CD4-positive, alpha-beta T cell treated with Interleukin-17A for 1 hour (primary cell): ENCODE results near the gene RUNX2.
A peak's percentile ranks its signal among the peaks of the same experiment; 100 is the strongest.

Experiments
- DNase-seq: peaks from one replicate; pipeline ENCODE4 v3.0.0-alpha.2; 2020

Gene RUNX2

DNA sequence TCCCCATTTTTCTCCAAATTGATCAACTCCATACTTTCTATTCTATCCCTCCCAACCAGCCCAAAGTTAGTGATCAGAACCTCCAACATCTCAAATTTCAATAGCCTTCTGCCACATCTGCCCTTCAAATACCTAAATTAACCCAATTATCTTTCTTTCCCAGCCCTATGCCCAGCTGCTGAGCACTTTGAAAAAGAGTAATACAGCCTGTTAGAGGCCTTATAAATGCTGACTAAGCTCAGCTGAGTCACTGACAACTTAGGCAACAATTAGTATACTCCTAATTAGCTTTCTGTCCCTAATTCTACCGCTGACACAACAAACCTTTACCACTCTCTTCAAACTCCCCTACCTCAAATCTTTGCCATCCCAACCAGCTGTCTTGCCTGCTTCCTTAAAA lies 23.5 kb downstream of the RUNX2 start:
- DNase-seq: no peak

DNA sequence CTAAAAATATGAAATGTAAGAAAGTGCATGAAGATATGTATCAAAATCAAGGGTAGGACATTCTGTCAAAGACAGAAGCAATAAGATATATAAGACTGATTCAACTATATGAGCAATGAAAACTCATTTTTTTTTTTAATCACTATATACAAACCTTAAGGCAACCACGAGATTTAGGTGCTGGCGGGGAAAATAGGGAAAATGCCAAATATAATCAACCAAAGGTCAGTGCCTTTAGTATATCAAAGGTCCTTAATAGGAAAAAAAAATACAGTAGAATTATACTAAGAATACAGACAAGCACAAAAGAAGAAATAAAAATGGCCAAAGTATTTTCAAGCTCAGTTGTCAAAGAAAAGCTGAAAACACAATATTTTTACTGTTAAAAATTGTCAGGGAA lies 25.5 kb downstream of the RUNX2 start:
- DNase-seq: no peak

DNA sequence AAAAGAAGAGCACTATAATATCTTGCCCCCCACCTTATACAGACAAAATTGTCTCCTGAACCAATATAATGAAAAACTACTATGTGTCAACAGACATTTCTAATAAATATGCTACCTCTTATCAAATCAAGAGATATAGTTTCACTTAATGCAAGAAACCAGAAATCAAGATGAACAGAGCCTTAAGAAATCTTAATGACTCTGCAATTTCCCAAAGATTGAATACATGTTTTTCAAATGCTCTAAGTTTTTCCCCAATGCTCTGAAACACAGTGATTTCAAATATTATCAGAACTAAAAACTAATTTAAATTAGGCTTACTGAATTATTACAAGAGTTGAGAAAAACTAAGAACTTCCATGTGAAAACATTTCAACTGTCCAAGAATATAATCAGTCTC lies 36.3 kb downstream of the RUNX2 start:
- DNase-seq: no peak

DNA sequence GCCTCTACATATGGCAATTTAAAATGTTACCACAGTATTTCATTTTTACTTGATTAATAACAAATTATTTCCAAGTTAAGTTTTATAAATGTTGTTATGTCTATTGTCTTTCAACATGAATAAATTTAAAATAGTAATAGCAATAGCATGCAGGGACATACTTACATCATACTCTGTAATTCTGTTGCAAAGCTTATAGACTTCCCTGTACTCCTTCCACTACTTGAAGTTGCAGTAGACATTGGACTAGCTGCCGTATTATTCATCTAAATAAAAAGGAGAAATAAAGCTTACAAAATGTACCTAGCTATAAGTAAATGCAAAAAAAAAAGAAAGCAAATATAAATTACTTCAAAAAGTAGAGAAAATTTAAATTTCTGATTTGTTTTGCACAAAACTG lies 36.9 kb downstream of the RUNX2 start:
- no peak for DNase-seq

DNA sequence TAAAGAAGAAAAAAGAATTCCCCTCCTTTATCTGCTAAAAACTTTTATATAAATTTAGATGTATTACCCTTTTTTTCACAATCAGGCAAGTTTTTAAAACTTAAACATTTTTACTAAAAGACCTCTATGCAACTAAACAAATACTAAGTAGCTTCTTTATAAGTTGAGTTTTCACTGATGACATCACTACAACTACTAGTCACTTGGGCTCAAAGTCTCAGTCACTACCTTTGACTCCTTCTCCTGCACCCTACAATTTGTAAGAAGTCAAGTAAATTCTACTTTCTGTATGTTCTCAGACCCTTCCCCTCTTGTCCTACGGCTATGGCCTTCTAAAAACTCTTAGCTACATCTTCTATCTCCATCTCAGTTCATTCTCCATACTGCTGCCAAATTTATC lies 38.4 kb downstream of the RUNX2 start:
- no peak for DNase-seq

DNA sequence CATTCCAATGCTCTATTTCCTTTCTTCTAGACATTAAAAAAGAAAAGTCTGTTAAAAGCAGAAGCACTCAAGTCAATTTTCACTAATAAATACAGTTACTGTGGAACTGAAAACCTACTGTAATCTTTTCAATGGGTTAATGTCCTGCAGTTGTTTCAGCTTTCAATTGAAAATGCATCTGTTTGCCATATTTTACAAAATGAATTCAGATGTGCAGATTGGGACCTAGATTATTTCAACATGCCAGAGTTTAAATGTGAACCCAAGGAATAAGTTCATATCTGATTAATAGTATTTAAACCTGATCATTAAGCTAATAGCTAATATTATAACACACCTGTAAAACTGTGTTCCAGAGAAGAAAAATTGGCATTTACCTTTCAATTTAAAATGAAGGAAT lies 39.9 kb downstream of the RUNX2 start:
- no peak for DNase-seq

DNA sequence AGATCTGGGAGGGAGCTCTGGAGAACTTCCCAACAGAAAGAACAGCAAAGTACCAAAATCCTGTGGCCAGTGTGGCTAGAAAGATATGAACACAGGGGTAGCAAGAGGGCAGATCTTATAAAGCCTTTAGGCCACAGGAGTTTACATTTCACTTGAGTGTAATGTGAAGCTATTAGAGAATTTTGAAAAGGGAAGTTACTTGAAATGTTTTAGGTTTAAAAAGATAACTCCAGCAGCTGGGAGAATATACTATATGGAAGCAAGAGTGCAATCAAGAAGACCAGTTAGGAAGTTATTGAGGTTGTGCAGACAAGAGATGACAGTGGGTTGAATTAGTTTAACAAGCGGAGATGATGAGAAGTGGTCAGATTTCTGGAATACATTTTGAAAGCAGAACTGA lies 41.7 kb downstream of the RUNX2 start:
- DNase-seq: no peak

DNA sequence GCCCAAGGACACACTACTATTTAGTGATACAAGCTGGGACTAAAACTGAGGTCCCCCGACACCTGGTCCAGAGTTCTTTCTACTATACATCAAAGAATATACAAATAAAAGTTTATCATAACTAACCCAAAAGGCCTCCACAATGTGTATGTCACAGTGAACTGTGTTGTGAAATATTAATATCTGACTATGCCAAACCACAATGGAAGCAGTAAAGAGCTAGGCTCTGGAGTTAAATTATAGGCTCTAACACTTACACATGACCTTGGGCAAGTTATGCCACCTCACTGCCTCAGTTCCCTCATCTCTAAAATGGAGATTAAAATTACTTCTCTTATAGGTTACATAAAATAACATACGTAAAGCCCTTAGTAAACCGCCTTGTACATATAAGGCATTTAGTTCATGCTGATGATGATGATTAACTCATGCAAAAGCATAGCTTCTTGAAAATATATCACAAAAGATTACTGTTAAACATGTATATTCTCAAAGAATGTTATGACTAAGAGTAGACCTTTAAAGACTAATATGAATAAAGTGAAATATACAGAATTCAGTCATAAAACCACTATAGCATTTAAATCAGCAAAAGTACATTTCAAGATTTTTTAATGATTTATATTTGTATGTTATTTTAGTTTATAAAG lies 43.9 kb downstream of the RUNX2 start:
- DNase-seq: no peak

DNA sequence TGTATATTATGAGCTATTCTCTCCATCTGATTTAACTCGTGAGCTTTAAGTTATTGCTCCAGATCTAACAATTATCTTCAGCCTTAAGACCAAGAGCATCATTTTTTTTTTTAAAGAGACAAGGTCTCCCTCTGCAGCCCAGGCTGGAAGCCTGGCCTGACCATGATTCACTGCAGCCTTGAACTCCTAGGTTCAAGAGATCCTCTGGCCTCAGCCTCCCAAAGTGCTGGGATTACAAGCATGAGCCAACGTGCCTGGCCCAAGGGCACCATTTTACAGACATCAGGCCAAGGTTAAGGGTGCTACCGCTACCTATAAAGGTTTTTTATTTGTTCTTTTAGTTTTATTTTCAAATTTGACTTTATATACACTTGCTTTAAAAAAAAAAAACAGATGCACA lies 47.3 kb downstream of the RUNX2 start:
- no peak for DNase-seq

DNA sequence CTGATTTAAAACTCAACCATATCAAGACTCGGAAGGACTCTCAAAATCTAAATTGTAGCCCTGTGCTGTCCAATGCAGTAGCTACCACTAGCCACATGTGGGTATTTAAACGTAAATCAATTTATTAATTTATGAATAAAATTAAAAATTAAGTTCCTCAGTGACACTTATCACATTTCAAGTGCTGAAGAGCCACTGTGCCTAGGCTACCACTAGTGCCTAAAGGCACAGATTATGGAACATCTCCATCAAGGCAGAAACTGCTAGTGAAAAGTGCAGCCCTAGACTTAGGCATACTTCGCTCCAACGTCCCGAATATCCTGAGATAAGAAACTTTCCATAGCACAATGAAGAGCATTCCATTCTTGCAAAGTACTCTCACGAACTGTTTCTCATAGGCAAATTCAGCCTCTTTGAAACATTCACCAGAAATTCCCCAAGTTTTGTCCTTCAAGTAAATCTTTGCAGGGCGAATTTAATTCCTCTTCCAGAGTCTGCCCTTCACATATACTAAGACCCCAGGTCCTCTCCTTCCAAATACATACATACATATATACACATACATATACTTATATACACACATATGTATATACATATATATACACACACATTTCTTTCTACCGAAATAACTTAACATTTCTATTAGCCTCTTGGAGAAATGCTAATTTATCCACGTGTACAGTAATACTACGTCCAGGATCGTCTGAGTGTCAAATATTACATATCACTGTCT lies 48.3 kb downstream of the RUNX2 start:
- no peak for DNase-seq

DNA sequence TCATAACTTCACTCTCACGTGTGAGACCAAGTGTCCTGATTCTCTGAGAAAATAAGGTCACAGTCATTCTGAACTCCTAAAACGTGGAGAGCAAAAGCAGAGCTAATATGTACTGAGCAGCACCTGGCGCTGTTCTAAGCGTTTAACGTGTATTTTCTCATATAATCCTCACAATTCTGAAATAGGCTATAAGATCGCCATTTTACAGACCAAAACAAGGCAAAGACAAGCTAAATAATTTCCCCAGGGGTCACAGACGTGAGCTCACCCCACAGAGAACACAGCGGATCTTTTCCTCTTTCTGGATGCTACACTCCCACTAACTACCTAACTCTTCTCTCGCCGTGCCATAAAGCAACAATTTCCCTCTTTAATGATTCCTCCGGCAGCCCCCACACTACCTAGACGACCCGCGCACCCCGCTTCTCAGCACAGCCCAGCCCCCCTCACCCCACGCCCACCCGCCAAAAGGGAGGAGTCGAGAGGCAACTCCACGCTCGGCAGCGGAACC lies 49.0 kb downstream of the RUNX2 start:
- no peak for DNase-seq

DNA sequence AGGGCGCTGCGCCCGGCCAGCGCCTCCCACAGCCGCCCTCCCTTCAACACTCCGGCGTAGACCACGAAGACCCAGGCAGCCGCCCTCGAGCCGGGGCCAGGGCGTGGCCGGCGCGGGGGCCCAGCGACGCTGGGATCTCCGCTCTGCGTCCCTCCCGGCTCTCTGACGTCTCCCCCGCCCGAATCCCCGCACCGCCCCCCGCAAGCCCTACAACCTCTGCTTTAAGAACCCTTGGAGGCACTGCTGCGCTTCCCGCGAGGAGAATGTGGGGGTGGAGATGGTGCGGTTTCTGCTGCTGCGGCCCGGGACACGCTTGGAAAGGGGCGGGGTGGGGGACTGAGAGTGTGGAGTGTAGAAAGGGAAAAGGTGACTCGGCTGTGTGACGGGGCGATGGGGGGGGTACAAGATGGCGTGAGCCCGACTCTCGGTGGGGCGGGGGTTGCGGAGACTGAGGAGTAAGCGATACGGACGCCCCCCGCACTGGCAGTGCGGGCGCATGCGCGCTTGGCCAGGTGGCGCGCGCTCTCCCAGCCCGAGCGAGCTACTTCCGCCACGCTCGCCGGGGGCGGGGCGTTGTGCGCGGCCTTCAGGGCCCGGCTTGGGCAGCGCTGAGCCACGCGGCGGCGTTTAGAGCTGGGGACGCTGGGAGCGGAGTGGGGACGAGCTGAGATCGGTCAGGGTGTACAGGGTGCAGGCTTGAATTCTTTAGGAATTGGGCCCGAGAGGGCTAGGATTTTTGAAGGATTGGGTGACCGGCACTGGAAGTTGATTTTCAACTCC lies 49.6 kb downstream of the RUNX2 start, which contains the start of gene SUPT3H:
Gene SUPT3H (minus strand): TSS at position 381 of the 780 bp plus-strand sequence.
- DNase-seq: peak; percentile 90

DNA sequence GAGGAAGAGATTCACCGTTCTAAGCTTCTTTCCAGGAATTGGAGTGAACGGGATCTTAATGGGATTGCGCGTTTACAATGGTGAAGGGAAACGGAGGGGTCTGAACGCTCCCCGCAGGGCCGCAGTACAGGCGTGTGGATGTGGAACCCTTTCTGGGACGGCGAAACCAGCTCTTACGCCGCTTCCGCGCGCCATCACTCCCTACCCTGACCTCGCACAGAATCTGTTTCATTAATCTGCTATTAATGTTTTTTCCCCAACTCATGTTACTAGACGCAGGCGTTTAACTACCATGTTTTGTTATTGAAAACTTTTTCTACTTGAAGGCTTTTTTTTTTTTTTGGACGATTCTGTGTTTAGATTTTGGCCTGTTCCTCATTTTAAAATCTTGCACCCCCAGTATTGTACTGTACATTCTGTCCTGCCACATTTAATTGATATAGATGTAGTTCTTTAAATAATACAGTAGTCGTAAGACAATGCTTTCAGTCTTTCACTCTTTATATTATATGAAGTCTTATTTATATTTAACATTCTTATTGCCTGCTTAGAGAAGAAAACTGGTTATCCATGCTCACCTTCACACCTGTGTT lies 50.3 kb downstream of the RUNX2 start:
- DNase-seq: no peak

DNA sequence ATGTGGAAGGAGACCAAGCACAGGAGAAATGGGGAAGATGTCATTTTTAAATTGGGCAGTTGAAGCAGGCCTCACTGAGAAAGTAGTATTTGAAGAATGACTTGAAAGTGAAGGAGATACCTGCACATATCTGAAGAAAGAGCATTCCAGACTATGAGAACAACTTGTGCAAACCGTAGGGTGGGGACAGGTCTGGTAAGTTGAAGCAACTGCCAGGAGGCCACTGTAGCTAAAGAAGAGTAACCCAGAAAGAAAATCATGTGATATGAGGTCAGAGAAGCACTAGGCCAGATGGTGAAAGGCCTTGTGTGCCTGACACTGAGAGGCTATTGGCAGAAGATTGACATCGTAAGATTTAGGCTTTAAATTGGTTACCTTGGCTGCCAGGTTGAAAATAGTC lies 54.3 kb downstream of the RUNX2 start:
- no peak for DNase-seq

DNA sequence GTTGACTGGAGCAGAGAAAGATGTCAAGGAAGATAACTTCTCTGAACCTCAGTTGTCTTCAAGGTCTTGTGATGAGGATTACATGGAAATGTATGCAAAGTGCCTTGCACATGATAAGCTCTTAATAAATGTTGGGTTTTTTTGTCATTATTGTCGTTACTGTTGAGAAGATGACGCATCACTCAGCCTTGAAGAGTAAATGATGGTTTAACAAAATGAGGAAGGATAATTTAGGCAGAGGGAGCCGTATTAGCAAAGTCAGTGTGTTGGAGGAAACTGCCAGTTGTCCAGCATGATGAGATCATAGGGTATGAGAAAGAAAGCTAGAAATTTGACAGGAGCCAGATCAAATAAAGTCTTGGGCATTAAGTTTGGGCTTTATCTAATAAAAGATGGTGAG lies 58.4 kb downstream of the RUNX2 start:
- no peak for DNase-seq

DNA sequence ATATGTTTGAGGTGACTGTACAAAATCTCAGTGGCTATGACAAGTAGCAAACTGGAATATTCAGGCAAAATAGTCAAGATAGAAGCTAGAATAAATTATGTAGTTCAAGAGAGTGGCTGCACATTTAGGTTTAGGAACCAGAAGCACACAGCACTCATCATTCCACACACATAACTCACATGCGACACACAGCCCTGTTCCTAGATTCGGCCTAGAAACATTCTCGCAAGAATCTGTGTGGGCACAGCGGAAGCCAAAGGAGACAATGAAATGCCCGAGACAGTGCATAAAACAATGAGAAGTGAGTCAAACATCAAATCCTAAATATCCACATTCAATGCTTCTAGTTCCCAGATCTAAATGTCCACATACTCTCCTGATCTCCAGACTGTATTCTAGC lies 59.1 kb downstream of the RUNX2 start:
- DNase-seq: no peak

DNA sequence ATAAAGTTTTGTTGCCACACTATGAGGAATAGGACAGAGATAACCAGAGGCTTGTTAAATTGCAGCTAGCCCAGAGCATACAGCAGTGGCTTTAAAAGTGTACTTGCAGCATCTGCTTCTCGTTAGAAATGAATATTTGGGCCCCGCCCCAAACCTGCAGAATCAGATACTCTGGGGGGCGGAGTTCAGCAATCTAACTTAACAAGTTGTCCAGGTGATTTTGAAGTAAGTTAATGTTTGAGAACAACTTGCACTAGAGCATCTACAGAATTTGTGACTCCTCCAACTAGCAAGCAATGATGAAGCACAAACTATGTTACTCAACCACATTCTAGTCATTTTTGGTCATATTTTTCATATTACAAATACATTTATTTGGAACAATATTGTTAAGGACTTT lies 60.2 kb downstream of the RUNX2 start:
- no peak for DNase-seq

DNA sequence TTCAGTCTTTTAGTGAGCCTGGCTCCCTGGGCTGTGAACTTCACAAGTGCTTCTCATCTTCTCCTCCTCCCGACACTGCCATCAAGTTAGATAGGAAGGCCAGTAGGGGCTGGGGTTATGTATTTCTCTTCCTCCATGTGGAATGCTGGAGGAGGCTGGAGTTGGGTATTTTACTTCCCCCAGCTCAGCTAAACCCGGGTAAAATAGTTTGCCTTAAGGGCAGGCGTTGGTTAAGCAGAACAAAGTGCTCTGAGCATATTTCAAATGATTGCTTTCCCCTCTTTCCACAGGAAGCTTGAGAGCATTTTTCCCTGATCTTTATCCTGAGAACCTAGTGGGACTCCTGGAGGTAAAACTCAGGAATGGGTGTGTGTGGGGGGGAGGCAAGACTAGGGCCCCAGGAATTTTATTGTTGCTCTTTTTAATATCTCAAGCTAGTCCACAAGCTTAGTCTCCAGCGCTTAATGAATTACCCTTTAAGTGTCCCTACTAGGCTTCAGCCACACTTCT lies 66.5 kb downstream of the RUNX2 start:
- no peak for DNase-seq

DNA sequence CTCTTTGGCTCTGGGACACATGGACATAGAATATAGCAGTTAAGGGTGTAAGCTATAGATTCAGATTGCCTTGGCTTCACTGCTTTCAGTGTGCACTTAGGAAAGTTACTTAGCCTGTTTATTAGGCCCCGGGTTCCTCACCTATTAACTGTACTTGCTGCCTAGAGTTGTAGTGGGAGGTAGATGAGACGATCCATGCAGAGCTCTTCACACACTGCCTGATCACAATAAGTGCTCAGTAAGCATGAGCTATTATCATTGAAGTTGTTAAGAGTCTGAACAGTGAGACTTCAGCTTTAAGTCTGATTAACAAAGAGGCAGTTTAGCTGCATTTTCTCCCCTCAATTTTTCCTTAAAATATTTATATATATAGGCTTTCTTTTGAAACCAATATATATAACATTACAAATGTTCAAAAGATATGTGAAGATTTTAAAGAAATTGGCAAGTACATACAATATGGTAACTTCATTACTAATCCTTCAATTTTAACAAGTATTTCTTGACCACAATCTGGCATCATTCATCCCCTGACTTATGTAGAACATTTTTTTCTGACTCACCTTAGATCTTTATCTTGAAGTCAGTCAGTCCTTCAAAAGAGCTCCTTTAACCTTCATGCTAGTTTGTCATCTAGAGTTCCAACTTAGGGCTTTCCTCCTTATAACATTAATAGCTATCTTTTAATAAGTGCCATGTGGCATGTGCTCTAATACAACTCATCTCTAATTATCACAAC lies 70.1 kb downstream of the RUNX2 start:
- no peak for DNase-seq

DNA sequence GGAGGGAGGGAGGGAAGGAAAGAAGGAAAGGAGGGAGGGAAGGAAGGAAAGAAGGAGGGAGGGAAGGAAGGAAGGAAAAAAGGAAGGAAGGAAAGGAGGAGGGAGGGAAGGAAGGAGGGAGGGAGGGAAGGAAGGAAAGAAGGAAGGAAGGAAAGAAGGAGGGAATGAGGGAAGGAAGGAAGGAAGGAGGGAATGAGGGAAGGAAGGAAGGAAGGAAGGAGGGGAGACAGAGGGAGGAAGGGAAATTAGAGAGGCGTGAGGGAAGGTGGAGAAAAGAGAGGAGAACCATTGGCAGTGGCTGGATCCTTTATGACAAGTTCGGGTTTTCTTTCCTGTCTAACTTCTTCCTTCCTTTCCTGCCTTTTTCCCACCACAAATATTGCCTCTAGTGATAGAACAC lies 71.9 kb downstream of the RUNX2 start:
- no peak for DNase-seq

DNA sequence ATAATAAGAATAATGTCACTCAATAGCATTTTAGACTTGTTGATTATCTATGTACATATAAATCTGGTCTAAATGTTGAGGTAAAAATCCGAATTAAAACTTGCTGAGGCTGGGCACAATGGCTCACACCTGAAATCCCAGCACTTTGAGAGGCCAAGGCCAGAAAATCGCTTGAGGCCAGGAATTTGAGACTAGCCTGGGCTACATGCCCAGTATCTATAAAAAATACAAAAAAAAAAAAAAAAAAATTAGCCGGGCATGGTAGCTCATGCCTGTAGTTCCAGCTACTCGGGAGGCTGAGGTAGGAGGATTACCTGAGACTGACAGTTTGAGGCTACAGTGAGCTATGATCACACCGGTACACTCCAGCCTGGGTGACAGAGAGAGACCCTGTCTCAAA lies 83.8 kb downstream of the RUNX2 start:
- no peak for DNase-seq

DNA sequence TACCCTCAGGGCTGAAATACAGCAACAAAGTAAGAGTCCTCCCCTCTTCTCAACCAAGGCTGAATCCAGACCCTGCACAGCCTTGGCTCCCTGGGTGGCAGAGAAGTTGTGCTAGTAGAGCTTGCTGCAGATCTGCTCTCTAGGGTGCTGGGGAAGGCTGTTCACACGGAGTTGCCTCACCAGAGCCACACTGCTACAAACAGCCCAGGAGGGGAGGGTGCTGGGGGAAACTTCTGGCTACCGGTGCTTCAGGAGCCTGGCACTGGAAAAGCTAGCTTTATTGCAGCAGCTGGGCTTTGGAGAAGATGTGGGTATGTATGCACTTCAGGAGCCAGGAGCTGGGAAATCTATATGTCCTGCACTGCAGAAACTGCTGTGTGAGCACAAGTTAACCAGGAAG lies 87.2 kb downstream of the RUNX2 start:
- DNase-seq: no peak
